Measurements from ENCODE around the gene UBE2G2.

GRCh38 chr21:44766014-44766817 lies 35.4 kb downstream of the UBE2G2 start:
- TF ChIP-seq CTCF (IDR thresholded peaks at IDR 0.05) (no peak), EP300 (IDR thresholded peaks at IDR 0.05) (no peak), POLR2A (IDR thresholded peaks at IDR 0.05) (no peak)

All from upper lobe of left lung (tissue), 4 donors.